ENCODE data around the gene BMP6. TPM values are rescaled to one million over a fixed set of nuclear protein-coding genes. Genes with fewer than 3 reads are reported as not detected.

The BMP6 gene
- total RNA-seq, 1 donor: 0.72 TPM

- DNase-seq (ENCODE audit: insufficient read length, low spot score, missing footprints): peak; percentile 73
- Histone ChIP-seq H3K4me3 (ENCODE audit: insufficient read depth, low read length) (no peak overlapping the region), H3K4me1 (ENCODE audit: insufficient read depth, low read length) (peaks cover 13% of the 10 kb centered on the region), H3K27me3 (ENCODE audit: insufficient read depth, low read length) (no peaks in the 10 kb centered on the region), H2AFZ (ENCODE audit: low read length) (no peak overlapping the region), H4K20me1 (ENCODE audit: insufficient read depth, low read length) (no peaks in the 10 kb centered on the region), H3K79me2 (ENCODE audit: insufficient read depth, low read length) (no peaks in the 10 kb centered on the region), H3K4me2 (ENCODE audit: insufficient read depth, low read length) (peak overlapping the region; percentile 9), H3K27ac (ENCODE audit: low read depth, low read length) (no peak overlapping the region), H3K9me3 (ENCODE audit: low read depth, low read length) (no peaks in the 10 kb centered on the region), H3K36me3 (ENCODE audit: insufficient read depth, low read length) (no peaks in the 10 kb centered on the region)
- peak; percentile 7 for TF ChIP-seq CTCF (IDR thresholded peaks at IDR 0.05; ENCODE audit: extremely low read depth, low read depth, low read length)
Observed at GRCh38 chr6:7846966-7847818, 121.3 kb downstream of the BMP6 start.

DNA sequence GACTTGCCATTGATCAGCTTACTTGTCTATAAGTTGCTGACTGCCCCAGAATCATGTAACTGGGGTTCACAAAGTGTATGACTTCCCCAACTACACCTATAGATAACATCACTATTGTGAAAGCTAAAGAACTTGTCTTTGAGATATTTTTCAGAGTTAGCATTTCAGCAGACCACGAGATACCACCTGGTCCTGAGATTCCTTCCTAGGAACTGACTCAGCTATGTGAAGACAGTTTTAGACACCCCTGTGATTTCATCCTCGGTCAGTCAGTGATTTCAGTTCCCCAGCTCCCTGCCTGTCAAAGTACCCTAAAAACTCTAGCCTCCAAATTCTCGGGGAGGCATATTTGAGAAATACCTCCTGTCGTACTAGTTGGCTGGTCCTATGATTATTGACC, 122.3 kb downstream of the BMP6 start:
- peaks cover 13% of the 10 kb centered on the region for H3K4me1 ChIP-seq (ENCODE audit: insufficient read depth, low read length)
- H3K4me2 ChIP-seq (ENCODE audit: insufficient read depth, low read length): no peak overlapping the region
- no peak overlapping the region for H3K4me3 ChIP-seq (ENCODE audit: insufficient read depth, low read length)
- H4K20me1 ChIP-seq (ENCODE audit: insufficient read depth, low read length): no peaks in the 10 kb centered on the region
- H3K36me3 ChIP-seq (ENCODE audit: insufficient read depth, low read length): no peaks in the 10 kb centered on the region
- no peak overlapping the region for H3K27ac ChIP-seq (ENCODE audit: low read depth, low read length)
- DNase-seq (ENCODE audit: insufficient read length, low spot score, missing footprints): no peak
- H3K27me3 ChIP-seq (ENCODE audit: insufficient read depth, low read length): no peaks in the 10 kb centered on the region
- no peaks in the 10 kb centered on the region for H3K79me2 ChIP-seq (ENCODE audit: insufficient read depth, low read length)
- H3K9me3 ChIP-seq (ENCODE audit: low read depth, low read length): peaks cover 3% of the 10 kb centered on the region
- no peak overlapping the region for H2AFZ ChIP-seq (ENCODE audit: low read length)
- no peak for TF ChIP-seq CTCF (IDR thresholded peaks at IDR 0.05; ENCODE audit: extremely low read depth, low read depth, low read length)

DNA sequence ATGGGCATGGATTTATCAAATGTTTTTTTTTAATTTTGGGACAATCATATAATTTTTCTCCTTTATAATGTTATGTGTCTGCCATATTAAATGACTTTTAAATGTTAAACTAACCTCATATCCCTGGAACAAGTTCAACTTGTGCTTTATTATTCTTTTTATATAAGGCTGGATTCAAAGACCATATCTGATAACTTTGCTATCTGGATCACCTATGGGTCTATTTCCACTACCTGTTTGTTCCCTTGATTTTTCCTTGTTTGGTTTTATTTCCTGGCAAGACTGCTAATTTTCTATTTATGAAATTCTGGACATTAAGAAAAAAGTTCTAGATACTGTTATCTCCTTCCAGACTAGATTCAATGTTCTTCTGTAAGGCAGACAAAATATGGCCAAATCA, 125.9 kb downstream of the BMP6 start:
- Histone ChIP-seq H2AFZ (ENCODE audit: low read length) (no peak overlapping the region), H3K79me2 (ENCODE audit: insufficient read depth, low read length) (no peaks in the 10 kb centered on the region), H3K4me3 (ENCODE audit: insufficient read depth, low read length) (no peak overlapping the region), H3K4me2 (ENCODE audit: insufficient read depth, low read length) (no peak overlapping the region), H3K4me1 (ENCODE audit: insufficient read depth, low read length) (peaks cover 10% of the 10 kb centered on the region), H3K36me3 (ENCODE audit: insufficient read depth, low read length) (no peaks in the 10 kb centered on the region), H3K9me3 (ENCODE audit: low read depth, low read length) (peaks cover 3% of the 10 kb centered on the region), H4K20me1 (ENCODE audit: insufficient read depth, low read length) (no peaks in the 10 kb centered on the region), H3K27me3 (ENCODE audit: insufficient read depth, low read length) (no peaks in the 10 kb centered on the region), H3K27ac (ENCODE audit: low read depth, low read length) (no peak overlapping the region)
- no peak for TF ChIP-seq CTCF (IDR thresholded peaks at IDR 0.05; ENCODE audit: extremely low read depth, low read depth, low read length)
- DNase-seq (ENCODE audit: insufficient read length, low spot score, missing footprints): no peak

- no peak for DNase-seq (ENCODE audit: insufficient read length, low spot score, missing footprints)
- Histone ChIP-seq H4K20me1 (ENCODE audit: insufficient read depth, low read length) (no peaks in the 10 kb centered on the region), H3K36me3 (ENCODE audit: insufficient read depth, low read length) (no peaks in the 10 kb centered on the region), H3K27me3 (ENCODE audit: insufficient read depth, low read length) (peaks cover 3% of the 10 kb centered on the region), H3K9me3 (ENCODE audit: low read depth, low read length) (no peaks in the 10 kb centered on the region), H3K4me3 (ENCODE audit: insufficient read depth, low read length) (no peak overlapping the region), H2AFZ (ENCODE audit: low read length) (no peak overlapping the region), H3K27ac (ENCODE audit: low read depth, low read length) (no peak overlapping the region), H3K79me2 (ENCODE audit: insufficient read depth, low read length) (no peaks in the 10 kb centered on the region), H3K4me2 (ENCODE audit: insufficient read depth, low read length) (no peak overlapping the region), H3K4me1 (ENCODE audit: insufficient read depth, low read length) (no peaks in the 10 kb centered on the region)
- no peak for TF ChIP-seq CTCF (IDR thresholded peaks at IDR 0.05; ENCODE audit: extremely low read depth, low read depth, low read length)
Observed at GRCh38 chr6:7859591-7859990, 133.7 kb downstream of the BMP6 start.

Measured in osteoblast (primary cell).